GM12875 (cell line): Measurements from ENCODE around the gene KAZALD1.

Experiments
- H3K4me3 ChIP-seq: one replicate; pipeline ENCODE4 v1.5.1; 2011; ENCODE audit warnings: low read depth, low read length, control low read depth
- TF ChIP-seq, protein P1 (sequence below): IDR thresholded peaks from 2 replicates; pipeline ENCODE4 v1.5.1; 2011; ENCODE audit warnings: low read depth, mild to moderate bottlenecking, control low read depth, inconsistent platforms, low read length, moderate library complexity, borderline replicate concordance; ENCODE audit not compliant: insufficient read depth

KAZALD1 gene

GRCh38 chr10:101060036-101060950 is 1.5 kb upstream of the KAZALD1 start:
- TF ChIP-seq, protein P1, sequence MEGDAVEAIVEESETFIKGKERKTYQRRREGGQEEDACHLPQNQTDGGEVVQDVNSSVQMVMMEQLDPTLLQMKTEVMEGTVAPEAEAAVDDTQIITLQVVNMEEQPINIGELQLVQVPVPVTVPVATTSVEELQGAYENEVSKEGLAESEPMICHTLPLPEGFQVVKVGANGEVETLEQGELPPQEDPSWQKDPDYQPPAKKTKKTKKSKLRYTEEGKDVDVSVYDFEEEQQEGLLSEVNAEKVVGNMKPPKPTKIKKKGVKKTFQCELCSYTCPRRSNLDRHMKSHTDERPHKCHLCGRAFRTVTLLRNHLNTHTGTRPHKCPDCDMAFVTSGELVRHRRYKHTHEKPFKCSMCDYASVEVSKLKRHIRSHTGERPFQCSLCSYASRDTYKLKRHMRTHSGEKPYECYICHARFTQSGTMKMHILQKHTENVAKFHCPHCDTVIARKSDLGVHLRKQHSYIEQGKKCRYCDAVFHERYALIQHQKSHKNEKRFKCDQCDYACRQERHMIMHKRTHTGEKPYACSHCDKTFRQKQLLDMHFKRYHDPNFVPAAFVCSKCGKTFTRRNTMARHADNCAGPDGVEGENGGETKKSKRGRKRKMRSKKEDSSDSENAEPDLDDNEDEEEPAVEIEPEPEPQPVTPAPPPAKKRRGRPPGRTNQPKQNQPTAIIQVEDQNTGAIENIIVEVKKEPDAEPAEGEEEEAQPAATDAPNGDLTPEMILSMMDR, result peak; percentile 79

GRCh38 chr10:101060951-101061623 is 702 bp upstream of the KAZALD1 start:
- peak overlapping the region; percentile 84 for H3K4me3 ChIP-seq

More at GRCh38 chr10:101060036-101060950, 1.5 kb upstream of the KAZALD1 start:
- peak overlapping the region; percentile 84 for H3K4me3 ChIP-seq

DNA sequence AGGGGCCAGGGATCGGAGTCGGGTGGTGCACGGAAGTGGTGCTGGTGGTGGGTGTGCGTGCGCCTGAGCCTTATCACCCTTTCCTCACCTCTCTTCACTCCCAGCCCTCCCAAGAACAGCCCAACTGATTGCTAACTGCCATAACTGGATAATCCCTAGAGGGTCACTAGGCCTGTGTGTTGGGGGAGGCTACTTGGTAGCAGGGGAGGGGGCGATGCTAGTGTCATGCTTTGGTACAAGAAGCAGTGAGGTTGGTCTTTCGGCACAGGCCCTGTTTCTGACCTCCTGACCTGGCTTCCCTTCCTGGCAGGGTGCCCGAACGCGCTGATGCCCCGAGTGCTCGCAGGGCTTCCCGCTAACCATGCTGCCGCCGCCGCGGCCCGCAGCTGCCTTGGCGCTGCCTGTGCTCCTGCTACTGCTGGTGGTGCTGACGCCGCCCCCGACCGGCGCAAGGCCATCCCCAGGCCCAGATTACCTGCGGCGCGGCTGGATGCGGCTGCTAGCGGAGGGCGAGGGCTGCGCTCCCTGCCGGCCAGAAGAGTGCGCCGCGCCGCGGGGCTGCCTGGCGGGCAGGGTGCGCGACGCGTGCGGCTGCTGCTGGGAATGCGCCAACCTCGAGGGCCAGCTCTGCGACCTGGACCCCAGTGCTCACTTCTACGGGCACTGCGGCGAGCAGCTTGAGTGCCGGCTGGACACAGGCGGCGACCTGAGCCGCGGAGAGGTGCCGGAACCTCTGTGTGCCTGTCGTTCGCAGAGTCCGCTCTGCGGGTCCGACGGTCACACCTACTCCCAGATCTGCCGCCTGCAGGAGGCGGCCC is 652 bp downstream of the KAZALD1 start:
- TF ChIP-seq, protein P1, result peak; percentile 88
- peak overlapping the region; percentile 52 for H3K4me3 ChIP-seq

More at GRCh38 chr10:101060951-101061623, 702 bp upstream of the KAZALD1 start:
- TF ChIP-seq, protein P1, result no peak

DNA sequence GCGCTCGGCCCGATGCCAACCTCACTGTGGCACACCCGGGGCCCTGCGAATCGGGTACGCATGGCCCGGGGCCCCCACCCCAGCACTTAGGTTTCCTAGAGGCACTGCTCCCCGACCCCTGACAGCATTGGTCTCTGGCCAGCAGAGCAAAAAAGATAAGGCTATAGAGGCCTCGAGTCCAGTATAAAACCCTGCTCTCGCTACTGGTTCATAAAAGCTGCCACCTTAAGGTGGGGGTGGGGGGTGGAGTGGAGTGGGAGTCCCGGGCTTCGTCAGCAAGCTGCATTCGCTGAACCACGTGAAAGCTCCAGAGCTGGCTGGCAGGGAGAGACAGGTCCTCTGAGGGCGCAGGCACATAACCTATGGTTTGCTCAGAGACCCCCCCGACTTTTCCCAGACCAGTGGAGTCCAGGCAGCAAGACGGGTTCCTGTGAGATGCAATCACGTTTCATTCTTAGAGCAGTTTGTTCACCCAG is 1.3 kb downstream of the KAZALD1 start:
- peak overlapping the region; percentile 52 for H3K4me3 ChIP-seq

GRCh38 chr10:101063548-101064414 is 2.0 kb downstream of the KAZALD1 start:
- TF ChIP-seq, protein P1, result no peak
- H3K4me3 ChIP-seq, result no peak overlapping the region

More for the DNA sequence above, 1.3 kb downstream of the KAZALD1 start:
- TF ChIP-seq, protein P1, result no peak
